ENCODE results near the gene NHLH2. TPM values are rescaled to one million over a fixed set of nuclear protein-coding genes. Genes with fewer than 3 reads are reported as not detected.
A peak's percentile ranks its signal among the peaks of the same experiment; 100 is the strongest.

Gene NHLH2
- total RNA-seq (2021; ENCODE audit: unreplicated experiment): not detected
- polyA plus RNA-seq (2012): not detected in 2 replicates
- not detected for Bru-seq, nascent RNA
- percentile 9 among the genes with signal in this experiment for BruChase-seq, experiment 1, labeled RNA remaining after a 6-hour chase
- BruChase-seq, experiment 2, labeled RNA remaining after a 2-hour chase: not detected
- long read RNA-seq: 0 reads

DNA sequence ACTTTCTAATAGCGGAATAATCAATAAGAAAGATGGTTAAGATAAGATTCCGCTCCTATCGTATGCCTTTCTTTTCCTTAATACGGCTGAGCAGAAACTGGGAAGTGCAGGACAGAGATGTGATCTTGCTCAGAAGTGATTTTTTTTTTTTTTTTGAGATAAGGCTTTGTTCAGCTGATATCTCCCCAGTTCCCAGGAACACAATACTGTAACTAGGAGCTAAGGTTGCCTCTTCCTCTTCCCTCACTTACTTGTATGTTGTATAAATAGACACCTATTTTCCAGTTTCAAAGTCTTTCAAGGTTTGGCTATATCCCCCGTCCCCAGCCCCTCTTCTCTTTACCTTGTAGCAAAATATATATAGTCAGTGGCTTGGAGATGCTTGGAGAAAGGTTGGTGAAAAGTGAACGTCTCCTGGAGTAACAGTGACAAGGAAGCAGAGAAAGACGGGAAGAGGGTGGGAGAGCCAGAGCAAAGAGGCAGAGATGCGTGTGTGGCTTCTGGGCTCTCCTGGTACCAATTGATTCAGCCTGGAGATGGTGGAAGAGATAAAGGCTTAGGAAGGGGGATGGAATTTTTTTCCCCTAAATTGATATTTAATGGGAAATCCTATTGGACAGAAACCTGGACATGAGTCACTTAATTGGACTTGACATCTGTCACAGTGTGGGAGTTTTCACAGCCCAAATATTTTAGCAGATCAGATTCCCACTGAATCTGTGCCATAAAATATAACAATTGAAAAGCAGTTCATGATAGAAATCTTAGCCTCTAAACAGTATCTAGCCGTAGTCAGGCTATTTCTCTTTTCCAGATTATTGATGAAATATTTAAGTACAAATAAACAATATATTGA lies at the start of gene NHLH2:
TSS of gene NHLH2 (minus strand) at position 522 of the 856 bp plus-strand sequence. CDS start 2,754 bp downstream, outside the sequence.
- H3K4me2 ChIP-seq (ENCODE audit: low read length): no peak within 1 kb of the TSS
- TF ChIP-seq CEBPB (IDR thresholded peaks at IDR 0.05; ENCODE audit: low read depth): no peak
- no peak for TF ChIP-seq SRF (IDR thresholded peaks at IDR 0.05; ENCODE audit: low read depth)
- no peak for TF ChIP-seq REST (IDR thresholded peaks at IDR 0.05; ENCODE audit: low read depth)
- CTCF ChIA-PET: no interaction called here
- H3K79me2 ChIP-seq (ENCODE audit: insufficient read depth, low read length): no peaks in the 10 kb centered on the region
- no peak within 1 kb of the TSS for H3K27ac ChIP-seq (ENCODE audit: low read depth, low read length)
- H3K9me2 ChIP-seq (ENCODE audit: insufficient read depth): no peaks in the 10 kb centered on the region
- RAD21 ChIA-PET (ENCODE audit: low non-redundant PET in 1 of 2, low total read pairs in 2 of 2, uncharacterized antibody in 2 of 2, unreplicated experiment in 2 of 2): no interaction called here
- intact Hi-C loops (cut with micrococcal nuclease): no loop called here
- ATAC-seq: no peak
- no peaks in the 10 kb centered on the region for H3K36me3 ChIP-seq (ENCODE audit: control insufficient read depth in 1 of 2, insufficient read depth in 2 of 2, low read length in 2 of 2)
- H3K9ac ChIP-seq (ENCODE audit: low read length): no peak within 1 kb of the TSS
- no peaks in the 10 kb centered on the region for H3K9me3 ChIP-seq (ENCODE audit: control insufficient read depth in 1 of 2, insufficient read depth in 1 of 2, low read depth in 1 of 2, low read length in 2 of 2)
- H3K27me3 ChIP-seq (ENCODE audit: insufficient read depth, low read length): no peaks in the 10 kb centered on the region
- no peaks in the 10 kb centered on the region for H4K20me1 ChIP-seq (ENCODE audit: insufficient read depth)
- POLR2A ChIA-PET: no interaction called here
- no peaks in the 10 kb centered on the region for H3K4me1 ChIP-seq (ENCODE audit: control insufficient read depth in 1 of 2, insufficient read depth in 2 of 2, low read length in 2 of 2)
- no peak within 1 kb of the TSS for H2AFZ ChIP-seq (ENCODE audit: low read depth, low read length, poor library complexity, severe bottlenecking)
- H3K4me3 ChIP-seq (replicated peaks in 1 of 2; ENCODE audit: low read depth in 1 of 2, low read length in 2 of 2): no peak within 1 kb of the TSS
- BruUV-seq (replicated peaks): no TSS peak
- no peak for DNase-seq (ENCODE audit: low read depth, low spot score)

DNA sequence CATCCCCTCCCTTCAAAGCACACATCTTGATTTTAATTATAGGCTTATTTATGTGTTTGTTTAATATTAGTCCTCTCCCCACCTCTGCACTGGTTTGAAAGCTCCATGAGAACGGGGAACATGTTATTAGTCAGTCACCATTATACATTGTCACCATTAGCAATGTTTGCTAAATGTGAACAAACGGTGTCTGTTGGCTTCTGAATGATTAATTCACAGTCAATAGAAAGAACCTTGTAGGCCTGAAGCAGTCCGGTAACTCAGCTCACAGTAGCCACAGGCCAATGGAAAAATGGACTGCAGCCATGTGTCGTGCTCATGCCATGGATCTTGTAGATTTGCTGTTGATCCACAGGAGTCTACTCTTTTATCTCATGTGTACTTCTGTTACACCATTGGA lies 49.7 kb upstream of the NHLH2 start:
- ChIA-PET CTCF (no interaction called here), POLR2A (no interaction called here), RAD21 (ENCODE audit: low non-redundant PET in 1 of 2, low total read pairs in 2 of 2, uncharacterized antibody in 2 of 2, unreplicated experiment in 2 of 2) (no interaction called here)
- no peak for ATAC-seq
- BruUV-seq (replicated peaks): no TSS peak
- H3K4me2 ChIP-seq (ENCODE audit: low read length): no peak overlapping the region
- no peaks in the 10 kb centered on the region for H4K20me1 ChIP-seq (ENCODE audit: insufficient read depth)
- H3K9me3 ChIP-seq (ENCODE audit: control insufficient read depth in 1 of 2, insufficient read depth in 1 of 2, low read depth in 1 of 2, low read length in 2 of 2): no peaks in the 10 kb centered on the region
- no peak overlapping the region for H3K4me3 ChIP-seq (replicated peaks in 1 of 2; ENCODE audit: low read depth in 1 of 2, low read length in 2 of 2)
- no peak overlapping the region for H3K9ac ChIP-seq (ENCODE audit: low read length)
- no peaks in the 10 kb centered on the region for H3K9me2 ChIP-seq (ENCODE audit: insufficient read depth)
- no peaks in the 10 kb centered on the region for H3K79me2 ChIP-seq (ENCODE audit: insufficient read depth, low read length)
- no peak overlapping the region for H3K27ac ChIP-seq (ENCODE audit: low read depth, low read length)
- no peaks in the 10 kb centered on the region for H3K27me3 ChIP-seq (ENCODE audit: insufficient read depth, low read length)
- H3K36me3 ChIP-seq (ENCODE audit: control insufficient read depth in 1 of 2, insufficient read depth in 2 of 2, low read length in 2 of 2): no peaks in the 10 kb centered on the region
- no peaks in the 10 kb centered on the region for H3K4me1 ChIP-seq (ENCODE audit: control insufficient read depth in 1 of 2, insufficient read depth in 2 of 2, low read length in 2 of 2)
- intact Hi-C loops (cut with micrococcal nuclease): no loop called here
- no peak overlapping the region for H2AFZ ChIP-seq (ENCODE audit: low read depth, low read length, poor library complexity, severe bottlenecking)
- DNase-seq (ENCODE audit: low read depth, low spot score): no peak
- TF ChIP-seq EZH2phosphoT487 (IDR thresholded peaks at IDR 0.05; ENCODE audit: borderline replicate concordance): no peak
- no peak for TF ChIP-seq SRF (IDR thresholded peaks at IDR 0.05; ENCODE audit: low read depth)
- TF ChIP-seq CEBPB (IDR thresholded peaks at IDR 0.05; ENCODE audit: low read depth): no peak
- TF ChIP-seq EGR1 (IDR thresholded peaks at IDR 0.05; ENCODE audit: low read depth): no peak
- no peak for TF ChIP-seq POLR2AphosphoS5 (IDR thresholded peaks at IDR 0.05; ENCODE audit: low read depth, low read length)
- TF ChIP-seq ZFX (IDR thresholded peaks at IDR 0.05): no peak
- TF ChIP-seq YY1 (IDR thresholded peaks at IDR 0.05; ENCODE audit: extremely low read depth, insufficient replicate concordance, low read depth, low read length): no peak
- TF ChIP-seq RAD21 (IDR thresholded peaks at IDR 0.05; ENCODE audit: low read depth): no peak
- TF ChIP-seq SP1 (IDR thresholded peaks at IDR 0.05; ENCODE audit: low read depth): no peak
- no peak for TF ChIP-seq ELF1 (IDR thresholded peaks at IDR 0.05; ENCODE audit: borderline replicate concordance, low read depth)
- no peak for TF ChIP-seq JUND (IDR thresholded peaks at IDR 0.05)
- no peak for TF ChIP-seq SIN3A (IDR thresholded peaks at IDR 0.05; ENCODE audit: low read depth)
- TF ChIP-seq CBX3 (IDR thresholded peaks at IDR 0.05; ENCODE audit: low read depth): no peak
- TF ChIP-seq CTCF (IDR thresholded peaks at IDR 0.05 in 2 of 3, conservative IDR thresholded peaks at IDR 0.05 in 1 of 3; ENCODE audit: borderline replicate concordance in 1 of 3, insufficient read depth in 1 of 3, low read depth in 2 of 3, low read length in 2 of 3): no peak

Measured in HCT116 (cell line).